BE2C (cell line): Measurements from ENCODE around the gene RPH3AL.
A peak's percentile ranks its signal among the peaks of the same experiment; 100 is the strongest.
"Not testable (repeated sequence)": the region's sequence is repeated elsewhere in the genome, so short reads cannot be mapped to it uniquely, and the experiment has no call there.

Experiments
- DNase-seq: peaks from one replicate; pipeline ENCODE4 v3.0.0-alpha.2; 2020
- H3K27me3 ChIP-seq: fragments of 250-450 bp; sonication (Bioruptor Pico); 2 replicates; pipeline ENCODE4 v1.5.1; 2020; ENCODE audit warnings: mild to moderate bottlenecking
- H3K36me3 ChIP-seq: fragments of 250-450 bp; sonication (Bioruptor Pico); 2 replicates; pipeline ENCODE4 v1.5.1; 2020; ENCODE audit warnings: mild to moderate bottlenecking
- H3K4me1 ChIP-seq: fragments of 250-450 bp; sonication (Bioruptor Pico); 2 replicates; pipeline ENCODE4 v1.5.1; 2020
- H3K4me3 ChIP-seq: 2 replicates; pipeline ENCODE4 v1.5.1; 2011; ENCODE audit warnings: low read depth, low read length
- H3K9me3 ChIP-seq: fragments of 250-450 bp; sonication (Bioruptor Pico); 2 replicates; pipeline ENCODE4 v1.5.1; 2020
- TF ChIP-seq, protein P1 (sequence below): IDR thresholded peaks from 2 replicates; pipeline ENCODE4 v1.5.1; 2012; ENCODE audit warnings: mild to moderate bottlenecking, low read depth, low read length

Gene RPH3AL

DNA sequence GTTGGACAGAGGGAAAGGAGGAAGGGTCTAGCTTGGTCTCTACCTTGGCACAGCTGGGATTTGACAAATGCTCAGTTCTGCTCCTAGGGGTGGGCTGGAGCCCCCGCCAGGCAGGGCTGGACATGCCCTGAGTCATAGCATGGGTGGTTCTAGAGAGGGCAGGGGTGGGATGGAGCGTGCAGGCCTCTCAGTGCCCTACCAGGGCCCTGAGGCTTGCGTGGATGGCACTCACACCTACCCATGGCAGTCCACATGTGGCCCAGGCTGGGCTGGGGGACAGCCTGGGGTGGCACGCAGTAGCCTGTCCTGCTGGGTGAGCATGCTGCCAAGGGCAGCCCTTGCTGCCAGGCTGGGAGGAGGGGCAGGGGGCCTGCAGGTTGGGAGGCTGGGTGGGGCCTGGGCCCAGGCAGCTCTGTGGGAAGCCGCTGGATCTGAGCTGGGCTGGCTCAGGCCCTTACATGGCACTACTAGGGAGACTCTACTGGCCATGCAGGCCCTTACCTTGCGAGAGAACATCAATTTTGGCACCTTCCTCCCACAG, 182.4 kb downstream of the RPH3AL start:
- Histone ChIP-seq H3K36me3 (no peaks in the 10 kb centered on the region), H3K4me3 (no peak overlapping the region), H3K4me1 (no peaks in the 10 kb centered on the region), H3K27me3 (no peaks in the 10 kb centered on the region), H3K9me3 (no peaks in the 10 kb centered on the region)
- TF ChIP-seq, protein P1, sequence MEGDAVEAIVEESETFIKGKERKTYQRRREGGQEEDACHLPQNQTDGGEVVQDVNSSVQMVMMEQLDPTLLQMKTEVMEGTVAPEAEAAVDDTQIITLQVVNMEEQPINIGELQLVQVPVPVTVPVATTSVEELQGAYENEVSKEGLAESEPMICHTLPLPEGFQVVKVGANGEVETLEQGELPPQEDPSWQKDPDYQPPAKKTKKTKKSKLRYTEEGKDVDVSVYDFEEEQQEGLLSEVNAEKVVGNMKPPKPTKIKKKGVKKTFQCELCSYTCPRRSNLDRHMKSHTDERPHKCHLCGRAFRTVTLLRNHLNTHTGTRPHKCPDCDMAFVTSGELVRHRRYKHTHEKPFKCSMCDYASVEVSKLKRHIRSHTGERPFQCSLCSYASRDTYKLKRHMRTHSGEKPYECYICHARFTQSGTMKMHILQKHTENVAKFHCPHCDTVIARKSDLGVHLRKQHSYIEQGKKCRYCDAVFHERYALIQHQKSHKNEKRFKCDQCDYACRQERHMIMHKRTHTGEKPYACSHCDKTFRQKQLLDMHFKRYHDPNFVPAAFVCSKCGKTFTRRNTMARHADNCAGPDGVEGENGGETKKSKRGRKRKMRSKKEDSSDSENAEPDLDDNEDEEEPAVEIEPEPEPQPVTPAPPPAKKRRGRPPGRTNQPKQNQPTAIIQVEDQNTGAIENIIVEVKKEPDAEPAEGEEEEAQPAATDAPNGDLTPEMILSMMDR: no peak
- DNase-seq: no peak

DNA sequence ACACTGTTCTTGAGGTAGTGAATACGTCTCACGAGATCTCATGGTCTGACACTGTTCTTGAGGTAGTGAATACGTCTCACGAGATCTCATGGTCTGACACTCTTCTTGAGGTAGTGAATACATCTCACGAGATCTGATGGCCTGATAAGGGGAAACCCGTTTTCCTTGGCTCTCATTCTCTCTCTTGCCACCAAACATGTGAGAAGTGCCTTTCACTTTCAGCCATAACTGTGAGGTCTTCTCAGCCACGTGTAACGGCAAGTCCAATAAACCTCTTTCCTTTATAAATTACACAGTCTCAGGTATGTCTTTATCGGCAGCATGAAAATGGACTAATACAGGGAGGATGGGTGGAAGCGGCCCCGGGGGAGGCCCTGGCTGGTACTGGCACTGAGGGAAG, 184.0 kb downstream of the RPH3AL start:
- H3K36me3 ChIP-seq, H3K4me1 ChIP-seq, H3K4me3 ChIP-seq, H3K9me3 ChIP-seq, H3K27me3 ChIP-seq, DNase-seq: not testable (repeated sequence)

DNA sequence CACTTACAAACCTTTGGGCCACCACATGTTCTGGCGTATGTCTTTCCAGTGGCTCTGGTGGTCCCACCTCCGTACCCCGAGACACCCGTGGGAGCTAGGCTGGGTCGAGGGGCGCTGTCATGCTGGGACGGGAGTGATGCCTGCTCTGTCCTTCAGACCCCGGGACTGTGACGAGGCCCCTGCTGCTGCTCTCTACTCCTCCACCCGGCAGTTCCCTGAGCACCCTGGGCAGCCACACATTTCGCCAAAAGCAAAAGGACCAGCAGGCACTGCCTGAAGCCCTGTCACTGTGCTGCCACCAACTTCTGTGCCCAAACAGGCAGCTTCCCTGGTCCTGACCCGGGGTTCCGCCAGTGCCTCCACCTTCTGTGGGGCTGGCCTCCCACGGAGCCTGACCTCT, 186.7 kb downstream of the RPH3AL start:
- Histone ChIP-seq H3K9me3 (no peaks in the 10 kb centered on the region), H3K27me3 (no peaks in the 10 kb centered on the region), H3K4me1 (no peaks in the 10 kb centered on the region), H3K4me3 (no peak overlapping the region), H3K36me3 (no peaks in the 10 kb centered on the region)
- DNase-seq: no peak
- TF ChIP-seq, protein P1: no peak

DNA sequence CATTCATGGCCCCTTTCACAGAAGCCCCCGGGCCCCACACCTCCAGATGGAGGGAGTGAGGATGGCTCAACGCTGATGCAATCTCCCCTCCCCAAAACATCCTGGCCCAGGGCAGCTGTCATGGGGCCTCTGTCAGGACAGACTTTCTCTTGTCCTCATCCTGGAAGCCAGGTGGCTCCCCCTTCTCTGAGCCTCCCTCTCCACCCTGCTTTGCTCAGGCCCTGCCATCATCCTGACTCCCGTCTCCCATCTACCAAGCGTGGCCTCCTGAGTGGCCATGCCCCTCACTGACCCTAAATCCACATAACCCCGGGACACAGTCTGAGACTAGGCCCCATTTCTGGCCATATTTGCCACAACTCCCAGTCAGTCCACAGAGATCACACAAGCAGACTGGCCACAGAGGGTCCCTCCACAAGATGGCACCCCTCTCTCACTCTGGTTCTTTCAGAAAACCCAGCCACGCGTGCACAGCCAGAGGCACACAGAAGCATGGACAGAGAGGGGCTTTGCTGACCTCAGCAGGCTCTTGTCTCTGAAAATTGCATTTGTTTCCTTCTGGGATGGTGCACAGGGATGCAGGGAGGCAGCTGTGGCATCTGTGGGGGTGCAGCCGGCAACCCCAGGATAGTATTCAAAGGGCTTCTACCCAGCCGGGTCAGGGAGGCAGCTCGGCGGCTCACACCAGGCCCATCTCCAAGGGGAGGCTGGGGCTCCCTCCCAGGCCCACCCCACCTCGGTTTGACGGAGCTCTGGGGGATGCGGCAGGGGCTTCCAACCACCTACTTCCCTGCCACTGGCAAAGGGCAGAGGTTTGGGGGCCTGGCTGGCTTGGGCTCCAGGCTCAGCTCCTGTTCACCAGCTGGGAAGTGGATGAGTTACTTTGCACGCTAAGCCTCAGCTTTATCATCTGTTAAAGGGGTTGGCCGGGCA, 188.0 kb downstream of the RPH3AL start:
- Histone ChIP-seq H3K9me3 (no peaks in the 10 kb centered on the region), H3K4me3 (no peak overlapping the region), H3K4me1 (no peaks in the 10 kb centered on the region), H3K27me3 (no peaks in the 10 kb centered on the region), H3K36me3 (no peaks in the 10 kb centered on the region)
- TF ChIP-seq, protein P1: peak; percentile 60
- DNase-seq: peak; percentile 57

DNA sequence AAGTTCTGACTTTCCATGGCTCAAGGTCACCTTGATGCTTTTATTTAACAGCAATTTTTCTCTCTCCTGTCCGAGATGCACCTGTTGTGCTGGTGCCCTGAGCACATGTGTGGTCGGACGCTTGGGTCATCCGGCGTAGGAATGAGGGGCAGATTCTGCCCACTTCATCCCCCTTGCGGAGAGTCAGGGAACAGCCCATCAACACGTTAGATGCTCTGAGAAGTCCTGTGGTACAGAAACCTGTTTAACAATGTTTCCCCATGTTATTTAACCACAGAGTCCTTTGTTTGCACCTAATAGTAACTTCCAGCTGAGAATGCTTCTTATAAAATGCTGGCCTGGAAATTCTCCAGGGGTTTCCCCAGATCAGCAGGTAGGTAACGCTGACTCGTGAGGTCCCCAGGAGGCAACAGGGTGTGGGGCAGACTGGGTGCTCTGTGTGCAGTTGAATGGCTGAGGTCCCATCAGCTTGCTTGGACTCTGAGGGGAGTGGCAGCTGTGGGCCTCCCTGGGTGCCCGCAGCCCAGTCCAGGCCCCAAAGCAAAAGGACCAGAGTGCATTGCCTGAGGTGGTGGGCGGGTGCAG, 189.0 kb downstream of the RPH3AL start:
- DNase-seq: no peak
- no peaks in the 10 kb centered on the region for H3K4me1 ChIP-seq
- TF ChIP-seq, protein P1: no peak
- H3K4me3 ChIP-seq: no peak overlapping the region
- H3K36me3 ChIP-seq: no peaks in the 10 kb centered on the region
- H3K27me3 ChIP-seq: no peaks in the 10 kb centered on the region
- no peaks in the 10 kb centered on the region for H3K9me3 ChIP-seq

DNA sequence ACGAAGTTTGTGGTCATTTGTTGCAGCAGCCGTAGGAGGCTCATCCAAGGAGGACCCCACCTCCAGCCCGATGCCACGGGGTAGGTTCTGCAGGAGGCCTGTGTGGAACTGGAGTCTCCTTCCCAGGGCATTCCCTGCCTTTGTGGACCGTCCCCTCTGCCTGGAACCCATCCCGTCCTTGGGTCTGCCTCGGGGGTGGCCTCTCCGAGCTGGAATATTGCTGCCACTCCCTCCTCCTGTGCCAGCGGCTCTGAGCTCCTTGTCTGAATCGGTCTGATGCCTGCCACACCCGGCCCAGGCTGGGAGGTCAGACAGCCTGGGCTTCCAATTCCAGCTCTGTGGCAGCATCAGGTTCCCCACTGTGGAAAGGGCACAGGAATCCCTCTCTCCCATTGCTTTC, 189.9 kb downstream of the RPH3AL start:
- H3K9me3 ChIP-seq: no peaks in the 10 kb centered on the region
- H3K4me1 ChIP-seq: no peaks in the 10 kb centered on the region

More for the DNA sequence above, 189.9 kb downstream of the RPH3AL start:
- Histone ChIP-seq H3K4me3 (no peak overlapping the region), H3K36me3 (no peaks in the 10 kb centered on the region), H3K27me3 (no peaks in the 10 kb centered on the region)
- no peak for DNase-seq
- TF ChIP-seq, protein P1: no peak
